ENCODE results near the gene ANO2. TPM values are rescaled to one million over a fixed set of nuclear protein-coding genes. Genes with fewer than 3 reads are reported as not detected.
A peak's percentile ranks its signal among the peaks of the same experiment; 100 is the strongest.

Gene ANO2
- total RNA-seq, 6 experiments from 2014 or later, result 0.15 to 0.51 (median 0.25) TPM; not detected in 3

DNA sequence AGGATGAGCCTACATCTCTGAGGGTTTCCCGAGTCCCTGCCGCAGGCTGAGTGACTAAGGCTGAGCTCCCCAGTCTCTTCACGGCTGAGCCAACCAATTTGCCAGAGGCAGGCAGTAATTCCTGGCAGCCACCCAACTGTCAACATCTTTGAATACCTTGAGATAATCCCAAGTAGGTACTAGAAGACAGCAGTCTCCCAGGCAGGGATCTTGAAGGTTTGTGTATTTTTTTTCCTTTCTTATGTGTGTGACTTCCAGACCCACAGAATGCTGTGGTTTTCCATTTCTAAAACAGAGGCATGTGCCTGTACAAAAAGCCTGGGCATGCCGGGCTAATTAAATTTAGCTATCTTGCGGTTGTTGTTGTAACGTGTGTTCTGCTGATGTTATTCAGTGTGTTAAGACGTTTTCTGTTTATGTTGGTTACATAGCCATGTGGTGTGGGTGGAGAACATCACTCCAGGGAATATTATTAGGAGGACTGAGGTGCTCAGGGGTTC lies 155.5 kb downstream of the ANO2 start:
- TF ChIP-seq, protein P1, sequence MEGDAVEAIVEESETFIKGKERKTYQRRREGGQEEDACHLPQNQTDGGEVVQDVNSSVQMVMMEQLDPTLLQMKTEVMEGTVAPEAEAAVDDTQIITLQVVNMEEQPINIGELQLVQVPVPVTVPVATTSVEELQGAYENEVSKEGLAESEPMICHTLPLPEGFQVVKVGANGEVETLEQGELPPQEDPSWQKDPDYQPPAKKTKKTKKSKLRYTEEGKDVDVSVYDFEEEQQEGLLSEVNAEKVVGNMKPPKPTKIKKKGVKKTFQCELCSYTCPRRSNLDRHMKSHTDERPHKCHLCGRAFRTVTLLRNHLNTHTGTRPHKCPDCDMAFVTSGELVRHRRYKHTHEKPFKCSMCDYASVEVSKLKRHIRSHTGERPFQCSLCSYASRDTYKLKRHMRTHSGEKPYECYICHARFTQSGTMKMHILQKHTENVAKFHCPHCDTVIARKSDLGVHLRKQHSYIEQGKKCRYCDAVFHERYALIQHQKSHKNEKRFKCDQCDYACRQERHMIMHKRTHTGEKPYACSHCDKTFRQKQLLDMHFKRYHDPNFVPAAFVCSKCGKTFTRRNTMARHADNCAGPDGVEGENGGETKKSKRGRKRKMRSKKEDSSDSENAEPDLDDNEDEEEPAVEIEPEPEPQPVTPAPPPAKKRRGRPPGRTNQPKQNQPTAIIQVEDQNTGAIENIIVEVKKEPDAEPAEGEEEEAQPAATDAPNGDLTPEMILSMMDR (IDR thresholded peaks at IDR 0.05), result no peak
- no peak overlapping the region for H3K27ac Mint-ChIP-seq
- H3K4me3 Mint-ChIP-seq, result no peak overlapping the region
- peak; percentile 56 for DNase-seq
- peaks cover 23% of the 10 kb centered on the region for H3K27me3 Mint-ChIP-seq (ENCODE audit: insufficient read depth)
- H3K36me3 Mint-ChIP-seq (ENCODE audit: low read depth), result no peaks in the 10 kb centered on the region
- H3K9me3 Mint-ChIP-seq, result peaks cover 6% of the 10 kb centered on the region; the same call in 1 of the 2 replicates
- no peaks in the 10 kb centered on the region; the same call in 1 of the 2 replicates for H3K4me1 Mint-ChIP-seq (ENCODE audit: low read depth)

DNA sequence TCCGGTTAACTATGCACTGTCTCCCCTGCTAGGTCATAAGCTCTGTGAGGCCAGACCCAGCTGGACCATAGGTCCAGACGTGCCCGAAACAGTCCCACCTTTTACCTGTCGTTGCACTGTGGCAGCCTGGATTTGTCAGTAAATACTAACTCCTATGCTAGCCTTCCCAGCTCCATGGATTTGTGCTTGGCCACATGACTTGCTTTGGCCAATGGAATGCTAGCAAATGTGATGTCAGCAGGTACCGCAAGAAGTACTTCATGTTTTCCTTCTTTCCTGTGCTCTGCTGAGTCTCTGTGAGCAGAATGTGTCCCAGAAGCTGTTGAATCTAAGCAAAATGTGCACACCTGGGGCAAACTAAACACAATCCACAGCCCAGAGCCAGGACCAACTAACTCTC lies 157.2 kb downstream of the ANO2 start:
- no peaks in the 10 kb centered on the region; the same call in 1 of the 2 replicates for H3K4me1 Mint-ChIP-seq (ENCODE audit: low read depth)
- no peak overlapping the region for H3K27ac Mint-ChIP-seq
- no peak overlapping the region for H3K4me3 Mint-ChIP-seq
- H3K27me3 Mint-ChIP-seq (ENCODE audit: insufficient read depth), result peaks cover 25% of the 10 kb centered on the region
- TF ChIP-seq, protein P1 (IDR thresholded peaks at IDR 0.05), result no peak
- no peaks in the 10 kb centered on the region for H3K36me3 Mint-ChIP-seq (ENCODE audit: low read depth)
- peaks cover 6% of the 10 kb centered on the region; the same call in 1 of the 2 replicates for H3K9me3 Mint-ChIP-seq
- DNase-seq, result no peak

DNA sequence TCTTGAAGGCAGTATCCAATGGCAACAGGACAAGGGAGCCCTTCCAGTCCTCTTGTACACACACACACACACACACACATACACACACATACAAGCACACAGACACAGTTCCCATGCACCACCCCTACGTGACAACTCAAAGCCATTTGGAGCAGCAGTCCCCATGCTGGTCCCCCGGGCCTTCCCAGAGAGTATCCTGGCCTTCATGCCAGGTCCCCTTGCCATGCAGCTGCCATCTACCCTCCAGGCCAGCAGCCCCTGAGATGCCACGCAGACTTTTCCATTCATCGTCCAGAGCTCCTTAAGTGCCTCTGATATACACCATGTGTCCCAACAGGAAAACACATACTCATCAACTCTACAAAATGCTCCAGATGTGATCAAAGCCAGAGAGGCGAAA lies 159.5 kb downstream of the ANO2 start:
- H3K4me1 Mint-ChIP-seq (ENCODE audit: low read depth), result no peaks in the 10 kb centered on the region; the same call in 1 of the 2 replicates
- no peak for DNase-seq
- TF ChIP-seq, protein P1 (IDR thresholded peaks at IDR 0.05), result no peak
- H3K27ac Mint-ChIP-seq, result no peak overlapping the region
- H3K4me3 Mint-ChIP-seq, result no peak overlapping the region
- H3K9me3 Mint-ChIP-seq, result peaks cover 6% of the 10 kb centered on the region; the same call in 1 of the 2 replicates
- no peaks in the 10 kb centered on the region for H3K36me3 Mint-ChIP-seq (ENCODE audit: low read depth)
- peaks cover 21% of the 10 kb centered on the region for H3K27me3 Mint-ChIP-seq (ENCODE audit: insufficient read depth)

DNA sequence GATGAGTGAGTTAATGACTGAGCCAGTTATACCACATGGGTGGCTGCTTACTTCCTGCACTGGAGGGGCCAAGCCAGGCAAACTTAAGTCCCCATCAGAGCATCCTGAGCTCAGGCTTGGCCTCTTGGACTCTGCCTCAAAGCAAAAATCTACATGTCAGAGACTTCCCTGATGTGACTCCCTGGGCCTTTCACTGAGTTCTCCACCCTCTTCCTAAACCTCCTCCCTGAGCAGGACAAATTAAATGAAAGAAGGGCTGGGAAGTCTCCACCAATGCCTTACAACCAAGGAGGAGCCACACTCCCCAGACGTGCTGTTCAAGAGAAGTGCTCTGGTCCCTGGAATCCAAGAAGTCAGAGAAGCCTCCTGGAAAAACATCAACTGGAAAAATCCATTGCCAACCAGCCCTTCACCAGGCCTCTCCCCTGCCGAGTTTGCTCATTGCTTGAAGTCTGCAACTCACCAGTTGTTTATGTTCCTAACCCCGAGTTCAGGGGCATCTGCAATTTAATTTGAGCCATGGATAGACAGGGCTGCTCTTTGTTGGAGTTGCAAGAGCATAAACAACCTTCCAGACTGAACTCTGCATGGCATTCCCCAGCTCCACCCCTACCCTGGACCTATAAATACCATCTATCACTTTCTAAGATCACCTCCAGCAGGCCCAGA lies 160.5 kb downstream of the ANO2 start:
- TF ChIP-seq, protein P1 (IDR thresholded peaks at IDR 0.05), result no peak
- Mint-ChIP-seq H3K27ac (no peak overlapping the region), H3K4me1 (ENCODE audit: low read depth) (no peaks in the 10 kb centered on the region; the same call in 1 of the 2 replicates), H3K9me3 (peaks cover 6% of the 10 kb centered on the region; the same call in 1 of the 2 replicates), H3K27me3 (ENCODE audit: insufficient read depth) (peaks cover 15% of the 10 kb centered on the region), H3K36me3 (ENCODE audit: low read depth) (no peaks in the 10 kb centered on the region), H3K4me3 (no peak overlapping the region)
- DNase-seq, result no peak

DNA sequence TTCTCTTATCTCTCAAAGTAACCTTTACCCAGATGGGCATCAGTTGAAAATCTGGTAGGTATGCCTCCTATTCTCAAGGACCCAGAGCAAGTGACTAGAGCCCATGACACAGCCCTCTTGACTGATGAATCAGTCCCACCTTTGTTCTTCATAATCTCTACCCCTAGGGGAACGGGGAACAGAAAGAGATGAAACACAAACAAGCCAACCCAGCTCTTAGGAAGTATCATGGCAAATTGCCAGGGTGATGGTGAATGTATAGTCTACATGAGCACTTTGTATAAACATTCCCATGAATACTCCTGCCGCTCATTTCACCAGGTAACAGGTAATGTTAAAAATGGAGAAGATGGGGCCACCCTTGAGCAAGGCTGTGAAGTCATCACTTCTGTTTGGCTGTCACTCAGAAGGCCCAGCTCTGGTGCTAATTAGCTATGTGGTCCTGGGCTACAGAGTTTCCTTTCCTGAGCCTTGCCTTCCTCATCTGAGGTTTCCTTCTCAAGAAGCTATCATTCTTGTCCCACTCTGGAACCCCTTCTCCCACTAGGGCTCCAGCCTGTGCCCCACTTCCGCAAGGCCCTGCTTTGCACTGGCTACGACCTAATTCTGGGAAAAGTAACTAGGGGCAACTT lies 161.7 kb downstream of the ANO2 start:
- Mint-ChIP-seq H3K27me3 (ENCODE audit: insufficient read depth) (peaks cover 9% of the 10 kb centered on the region), H3K9me3 (peaks cover 6% of the 10 kb centered on the region; the same call in 1 of the 2 replicates), H3K4me1 (ENCODE audit: low read depth) (no peaks in the 10 kb centered on the region), H3K36me3 (ENCODE audit: low read depth) (no peaks in the 10 kb centered on the region), H3K4me3 (no peak overlapping the region), H3K27ac (no peak overlapping the region)
- DNase-seq, result no peak
- TF ChIP-seq, protein P1 (IDR thresholded peaks at IDR 0.05), result no peak

Data from HFFc6 (cell line).